HG03175 (cell line): Measurements from ENCODE around the gene DAGLA.
"Not testable (repeated sequence)": the region's sequence is repeated elsewhere in the genome, so short reads cannot be mapped to it uniquely, and the experiment has no call there.

ENCODE experiments used
- ATAC-seq: cut with Tn5 transposase; IDR thresholded peaks from one replicate; pipeline ENCODE4 v1.9.1; 2021; ENCODE audit warnings: mild to moderate bottlenecking, moderate library complexity; ENCODE audit not compliant: unreplicated experiment

The DAGLA gene, protein sequence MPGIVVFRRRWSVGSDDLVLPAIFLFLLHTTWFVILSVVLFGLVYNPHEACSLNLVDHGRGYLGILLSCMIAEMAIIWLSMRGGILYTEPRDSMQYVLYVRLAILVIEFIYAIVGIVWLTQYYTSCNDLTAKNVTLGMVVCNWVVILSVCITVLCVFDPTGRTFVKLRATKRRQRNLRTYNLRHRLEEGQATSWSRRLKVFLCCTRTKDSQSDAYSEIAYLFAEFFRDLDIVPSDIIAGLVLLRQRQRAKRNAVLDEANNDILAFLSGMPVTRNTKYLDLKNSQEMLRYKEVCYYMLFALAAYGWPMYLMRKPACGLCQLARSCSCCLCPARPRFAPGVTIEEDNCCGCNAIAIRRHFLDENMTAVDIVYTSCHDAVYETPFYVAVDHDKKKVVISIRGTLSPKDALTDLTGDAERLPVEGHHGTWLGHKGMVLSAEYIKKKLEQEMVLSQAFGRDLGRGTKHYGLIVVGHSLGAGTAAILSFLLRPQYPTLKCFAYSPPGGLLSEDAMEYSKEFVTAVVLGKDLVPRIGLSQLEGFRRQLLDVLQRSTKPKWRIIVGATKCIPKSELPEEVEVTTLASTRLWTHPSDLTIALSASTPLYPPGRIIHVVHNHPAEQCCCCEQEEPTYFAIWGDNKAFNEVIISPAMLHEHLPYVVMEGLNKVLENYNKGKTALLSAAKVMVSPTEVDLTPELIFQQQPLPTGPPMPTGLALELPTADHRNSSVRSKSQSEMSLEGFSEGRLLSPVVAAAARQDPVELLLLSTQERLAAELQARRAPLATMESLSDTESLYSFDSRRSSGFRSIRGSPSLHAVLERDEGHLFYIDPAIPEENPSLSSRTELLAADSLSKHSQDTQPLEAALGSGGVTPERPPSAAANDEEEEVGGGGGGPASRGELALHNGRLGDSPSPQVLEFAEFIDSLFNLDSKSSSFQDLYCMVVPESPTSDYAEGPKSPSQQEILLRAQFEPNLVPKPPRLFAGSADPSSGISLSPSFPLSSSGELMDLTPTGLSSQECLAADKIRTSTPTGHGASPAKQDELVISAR

DNA sequence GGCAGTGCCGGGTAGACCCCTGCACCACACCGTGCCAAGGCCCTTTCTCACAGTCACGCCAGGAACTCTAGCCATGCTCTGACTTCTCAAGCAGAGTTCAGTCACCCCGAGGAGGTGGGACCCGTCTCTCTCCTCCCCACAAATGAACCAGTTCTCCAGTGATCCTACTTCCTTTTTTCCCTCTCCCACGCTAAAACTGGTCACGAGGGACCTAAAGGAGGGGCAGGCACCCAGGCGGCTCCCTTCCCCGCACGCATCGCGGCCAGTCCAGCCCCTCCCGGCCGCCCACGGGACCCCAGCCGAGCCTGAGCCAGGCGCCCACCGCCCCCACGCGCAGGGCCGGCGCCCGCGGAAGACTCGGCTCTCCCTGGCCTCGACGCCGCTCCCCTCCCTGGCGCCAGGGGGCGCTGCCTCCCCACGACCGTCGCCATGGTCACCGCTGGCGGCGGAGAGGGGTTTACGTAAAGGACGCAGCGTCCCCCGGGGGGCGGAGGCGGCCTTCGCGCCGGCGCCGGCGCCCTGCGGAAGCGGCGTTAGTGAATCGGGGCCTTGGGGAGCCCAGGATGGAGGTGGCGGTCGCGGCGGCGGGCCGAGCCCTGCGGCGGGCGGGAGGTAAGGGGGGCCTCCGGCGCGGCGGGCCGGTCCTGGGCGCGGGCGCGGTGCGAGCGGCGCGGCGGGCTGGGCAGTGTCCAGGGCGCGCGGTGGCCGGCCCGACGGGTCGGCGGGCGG lies at the start of gene DAGLA:
DAGLA (plus strand) TSS at position 499 of the 729 bp plus-strand sequence. CDS start 39,765 bp downstream, outside the sequence.
- ATAC-seq, result no peak

DNA sequence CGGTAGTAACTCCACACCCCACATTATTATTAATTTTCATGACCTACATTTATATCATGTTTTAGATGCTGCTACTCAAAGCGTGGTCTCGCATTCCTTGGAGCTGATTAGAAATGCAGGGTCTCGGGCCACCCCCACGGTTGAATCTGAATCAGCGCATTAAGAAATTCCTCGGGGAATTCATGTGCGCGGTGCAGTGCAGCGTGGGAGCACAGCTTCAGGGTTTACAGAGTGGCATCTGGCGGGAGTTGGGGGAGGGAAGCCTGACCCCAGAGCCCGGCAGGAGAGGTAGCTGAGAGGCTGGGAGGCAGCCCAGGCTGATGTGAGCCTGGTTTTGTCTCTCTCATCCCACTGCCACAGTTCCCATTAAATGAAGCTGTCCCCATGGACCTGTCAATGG lies 48.1 kb upstream of the DAGLA start:
- ATAC-seq, result no peak

DNA sequence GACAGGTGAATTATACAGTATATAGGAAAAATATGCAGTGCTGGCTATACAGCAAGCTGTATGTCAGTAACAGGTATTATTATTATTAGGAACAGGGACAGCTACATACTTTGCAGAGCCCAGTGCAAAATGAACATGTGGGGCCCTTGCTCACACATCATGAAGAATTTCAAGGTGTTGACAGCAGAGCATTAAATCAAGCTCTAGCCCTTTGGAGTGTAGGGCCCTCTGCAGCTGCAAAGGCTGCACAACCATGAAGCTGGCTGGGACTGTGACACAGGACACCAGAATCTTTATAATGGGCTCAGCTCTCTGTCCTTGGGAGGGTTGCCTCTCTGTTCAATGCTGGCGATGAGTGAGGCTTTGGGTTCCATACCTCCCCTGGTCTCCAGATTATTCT lies 44.9 kb upstream of the DAGLA start:
- no peak for ATAC-seq

DNA sequence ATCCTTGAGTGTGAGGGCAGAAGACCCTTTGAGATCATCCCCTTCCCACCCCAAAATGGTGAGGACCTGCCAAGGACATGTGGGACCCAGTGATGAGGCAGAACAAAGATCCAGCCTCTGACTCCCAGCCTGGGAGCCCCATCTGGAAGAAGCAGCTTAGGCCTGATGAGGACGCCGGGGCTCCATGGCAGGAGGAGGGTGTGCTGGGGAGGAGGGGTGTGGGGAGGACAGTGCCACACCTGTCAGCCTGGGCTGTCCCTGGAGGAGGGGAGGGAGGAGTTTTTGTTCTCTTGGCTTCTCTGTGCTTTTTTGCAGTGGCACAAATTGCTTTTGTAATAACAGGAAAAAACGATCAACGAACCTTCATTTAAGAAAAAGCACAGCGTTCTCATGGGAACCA lies 44.4 kb upstream of the DAGLA start:
- ATAC-seq, result no peak

DNA sequence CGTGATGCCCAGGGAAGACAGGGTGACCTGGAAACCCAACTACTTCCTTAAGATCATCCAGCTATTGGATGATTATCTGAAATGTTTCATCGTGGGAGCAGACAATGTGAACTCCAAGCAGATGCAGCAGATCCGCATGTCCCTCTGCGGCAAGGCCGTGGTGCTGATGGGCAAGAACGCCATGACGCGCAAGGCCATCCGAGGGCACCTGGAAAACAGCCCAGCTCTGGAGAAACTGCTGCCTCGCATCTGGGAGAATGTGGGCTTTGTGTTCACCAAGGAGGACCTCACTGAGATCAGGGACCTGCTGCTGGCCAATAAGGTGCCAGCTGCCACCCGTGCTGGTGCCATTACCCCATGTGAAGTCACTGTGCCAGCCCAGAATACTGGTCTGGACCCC lies 43.5 kb upstream of the DAGLA start:
- ATAC-seq, result no peak

DNA sequence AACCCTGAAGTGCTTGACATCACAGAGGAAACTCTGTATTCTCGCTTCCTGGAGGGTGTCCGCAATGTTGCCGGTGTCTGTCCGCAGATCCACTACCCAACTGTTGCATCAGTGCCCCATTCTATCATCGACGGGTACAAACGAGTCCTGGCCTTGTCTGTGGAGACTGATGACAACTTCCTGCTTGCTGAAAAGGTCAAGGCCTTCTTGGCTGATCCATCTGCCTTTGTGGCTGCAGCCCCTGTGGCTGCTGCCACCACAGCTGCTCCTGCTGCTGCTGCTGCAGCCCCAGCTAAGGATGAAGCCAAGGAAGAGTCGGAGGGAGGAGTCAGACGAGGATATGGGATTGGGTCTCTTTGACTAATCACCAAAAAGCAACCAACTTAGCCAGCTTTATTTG lies 42.9 kb upstream of the DAGLA start:
- ATAC-seq, result no peak

DNA sequence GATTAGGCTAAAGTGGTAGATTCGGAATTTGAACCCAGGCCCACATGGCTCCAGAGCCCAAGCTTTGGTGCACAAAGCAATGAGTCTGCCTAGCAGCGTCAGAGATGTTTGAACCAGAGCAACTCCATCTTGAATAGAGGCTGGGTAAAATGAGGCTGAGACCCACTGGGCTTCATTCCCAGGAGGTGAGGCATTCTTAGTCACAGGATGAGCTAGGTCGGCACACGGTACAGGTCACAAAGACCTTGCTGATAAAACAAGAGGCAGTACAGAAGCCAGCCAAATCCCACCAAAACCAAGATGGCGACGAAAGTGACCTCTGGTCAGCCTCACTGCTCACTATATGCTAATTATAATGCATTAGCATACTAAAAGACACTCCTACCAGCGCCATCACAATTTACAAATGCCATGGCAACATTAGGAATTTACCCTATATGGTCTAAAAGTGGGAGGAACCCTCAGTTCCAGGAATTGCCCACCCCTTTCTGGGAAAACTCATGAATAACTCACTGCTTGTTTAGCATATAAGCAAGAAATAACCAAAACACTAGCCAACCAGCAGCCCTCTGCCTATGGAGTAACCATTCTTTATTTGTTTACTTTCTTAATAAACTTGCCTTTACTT lies 40.3 kb upstream of the DAGLA start:
- no peak for ATAC-seq

DNA sequence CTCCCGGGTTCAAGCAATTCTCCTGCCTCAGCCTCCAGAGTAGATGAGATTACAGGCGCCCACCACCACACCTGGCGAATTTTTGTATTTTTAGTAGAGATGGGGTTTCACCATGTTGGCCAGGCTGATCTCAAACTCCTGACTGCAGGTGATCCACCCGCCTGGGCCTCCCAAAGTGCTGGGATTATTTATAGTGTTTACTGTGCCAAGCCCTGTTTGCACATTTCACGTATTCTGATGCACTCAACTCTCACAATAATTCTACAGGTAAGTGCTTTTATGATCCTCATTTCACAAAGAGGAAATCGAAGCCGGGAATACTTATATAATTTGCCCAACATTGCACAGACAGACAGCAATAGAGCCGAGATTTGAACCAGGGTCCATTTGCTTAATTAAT lies 38.0 kb upstream of the DAGLA start:
- no peak for ATAC-seq

DNA sequence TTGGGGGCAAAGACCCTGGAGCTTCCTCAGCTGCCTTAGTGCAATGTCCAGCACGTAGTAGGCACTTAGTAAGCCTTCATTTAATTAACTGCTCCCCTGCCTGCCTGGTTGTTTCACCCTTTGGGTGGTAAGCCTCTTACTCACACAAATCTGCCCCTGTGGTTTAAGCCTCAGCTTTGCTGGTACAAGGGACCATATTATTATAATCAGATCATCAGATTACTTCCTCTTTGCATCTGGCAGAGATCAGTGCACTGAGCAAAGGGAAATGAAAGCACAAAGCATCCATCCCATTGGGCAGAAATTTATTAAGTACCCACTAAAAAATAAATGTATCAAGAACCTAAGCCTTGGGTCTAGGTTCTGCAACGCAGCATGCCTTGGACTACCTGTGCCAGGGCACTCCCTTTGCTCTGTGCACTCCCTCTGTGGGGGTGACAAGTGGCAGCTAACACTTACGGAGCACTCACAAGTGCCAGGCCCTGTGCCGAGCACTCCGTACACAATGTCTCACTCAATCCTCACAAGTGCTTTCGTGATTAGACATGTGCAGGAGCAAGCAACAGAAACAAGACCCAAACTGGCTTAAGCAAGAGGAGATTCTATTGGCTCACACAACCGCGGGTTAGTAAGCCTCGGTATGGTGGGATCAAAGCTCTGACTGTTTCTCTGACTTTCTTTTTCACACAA lies 34.9 kb upstream of the DAGLA start:
- no peak for ATAC-seq

DNA sequence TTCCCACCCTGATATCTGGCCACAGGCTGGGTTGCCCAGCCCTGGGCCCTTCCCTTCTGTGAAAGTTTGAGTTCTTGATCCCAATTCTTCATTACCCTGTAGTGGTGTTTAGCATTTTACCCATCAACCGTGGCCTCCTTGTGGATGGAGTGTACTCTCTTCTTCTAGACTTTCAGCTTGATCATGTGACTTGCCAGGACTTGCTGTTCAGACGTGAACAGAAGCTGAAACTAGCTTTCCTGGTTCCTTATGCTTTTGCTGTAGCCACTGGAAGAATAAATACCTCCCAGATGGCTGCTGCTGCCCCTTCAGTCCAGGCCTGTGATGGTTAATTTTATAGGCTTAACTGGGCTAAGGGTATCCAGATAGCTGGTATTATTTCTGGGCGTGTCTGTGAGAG lies 32.7 kb upstream of the DAGLA start:
- no peak for ATAC-seq

DNA sequence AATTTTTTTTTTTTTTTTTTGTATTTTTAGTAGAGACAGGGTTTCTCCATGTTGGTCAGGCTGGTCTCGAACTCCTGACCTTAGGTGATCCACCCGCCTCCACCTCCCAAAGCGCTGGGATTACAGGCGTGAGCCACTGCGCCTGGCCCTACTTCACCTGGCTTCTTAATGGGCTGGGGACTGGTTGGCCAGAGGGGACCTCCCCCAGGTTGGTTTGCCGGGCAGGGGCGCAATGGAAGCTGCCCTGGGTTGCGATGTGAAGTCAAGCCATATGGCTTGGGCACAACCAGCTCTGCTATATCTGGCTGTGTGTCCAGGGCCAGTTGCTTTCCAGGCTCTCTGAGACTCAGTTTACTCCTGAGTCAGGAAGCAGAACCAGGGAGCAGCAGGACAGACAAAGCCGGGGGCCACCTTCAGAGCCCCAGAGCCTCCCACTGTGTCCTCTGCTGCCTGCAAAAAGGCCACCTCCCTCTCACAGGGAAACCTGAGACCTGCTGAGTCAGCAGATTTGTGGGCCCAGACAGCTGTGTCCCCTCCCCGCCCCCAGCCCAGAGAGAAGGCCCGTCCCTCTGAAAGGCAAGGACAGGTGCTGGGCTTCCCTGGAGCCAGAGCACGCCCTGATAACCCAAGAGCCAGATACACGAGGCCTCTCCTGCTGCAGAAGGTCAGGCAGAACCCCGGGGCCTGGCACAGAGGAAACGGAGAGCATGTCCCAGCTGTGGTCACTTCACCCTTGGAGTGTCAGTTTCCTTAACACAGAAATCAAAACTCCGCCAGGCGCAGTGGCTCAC lies 29.2 kb upstream of the DAGLA start:
- no peak for ATAC-seq

DNA sequence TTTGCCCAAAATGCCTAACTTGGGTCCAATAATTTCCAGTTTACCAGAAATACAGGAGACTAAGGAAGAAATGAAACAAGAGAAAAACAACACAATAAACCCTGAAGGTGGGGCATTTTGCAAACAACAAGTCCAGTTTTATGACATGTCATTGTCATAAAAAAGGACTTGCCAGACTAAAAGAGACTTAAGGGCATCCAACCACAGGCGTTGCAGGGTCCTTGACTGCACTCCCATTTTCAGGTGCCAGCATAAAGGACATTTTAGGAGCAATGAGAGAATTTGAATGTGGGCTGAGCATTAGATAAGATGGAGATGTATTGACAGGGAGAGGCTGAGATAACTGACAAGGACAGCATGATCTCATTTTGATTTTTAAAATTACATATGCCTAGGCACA lies 28.1 kb upstream of the DAGLA start:
- ATAC-seq, result no peak

DNA sequence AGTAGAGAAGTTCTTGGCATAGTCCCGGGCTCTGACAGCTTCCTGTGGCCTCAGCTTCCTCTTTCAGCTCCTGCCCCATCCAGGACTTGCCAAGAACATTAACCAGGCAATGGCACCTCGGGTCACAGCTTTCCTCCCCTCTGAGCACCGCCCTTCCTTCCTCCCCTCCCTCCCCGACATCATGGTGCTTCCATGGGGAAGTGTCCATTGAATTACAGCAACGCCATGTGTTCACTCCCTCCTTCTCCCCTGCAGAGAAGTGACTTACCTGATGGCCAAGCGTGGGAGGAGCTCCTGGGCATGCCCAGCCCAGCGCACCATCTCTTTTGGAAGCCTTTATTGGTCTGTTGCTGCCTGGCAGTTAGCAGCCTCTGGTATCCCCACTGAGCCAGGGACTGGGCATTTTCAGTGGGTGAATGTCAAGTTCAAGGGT lies 25.8 kb upstream of the DAGLA start:
- no peak for ATAC-seq

DNA sequence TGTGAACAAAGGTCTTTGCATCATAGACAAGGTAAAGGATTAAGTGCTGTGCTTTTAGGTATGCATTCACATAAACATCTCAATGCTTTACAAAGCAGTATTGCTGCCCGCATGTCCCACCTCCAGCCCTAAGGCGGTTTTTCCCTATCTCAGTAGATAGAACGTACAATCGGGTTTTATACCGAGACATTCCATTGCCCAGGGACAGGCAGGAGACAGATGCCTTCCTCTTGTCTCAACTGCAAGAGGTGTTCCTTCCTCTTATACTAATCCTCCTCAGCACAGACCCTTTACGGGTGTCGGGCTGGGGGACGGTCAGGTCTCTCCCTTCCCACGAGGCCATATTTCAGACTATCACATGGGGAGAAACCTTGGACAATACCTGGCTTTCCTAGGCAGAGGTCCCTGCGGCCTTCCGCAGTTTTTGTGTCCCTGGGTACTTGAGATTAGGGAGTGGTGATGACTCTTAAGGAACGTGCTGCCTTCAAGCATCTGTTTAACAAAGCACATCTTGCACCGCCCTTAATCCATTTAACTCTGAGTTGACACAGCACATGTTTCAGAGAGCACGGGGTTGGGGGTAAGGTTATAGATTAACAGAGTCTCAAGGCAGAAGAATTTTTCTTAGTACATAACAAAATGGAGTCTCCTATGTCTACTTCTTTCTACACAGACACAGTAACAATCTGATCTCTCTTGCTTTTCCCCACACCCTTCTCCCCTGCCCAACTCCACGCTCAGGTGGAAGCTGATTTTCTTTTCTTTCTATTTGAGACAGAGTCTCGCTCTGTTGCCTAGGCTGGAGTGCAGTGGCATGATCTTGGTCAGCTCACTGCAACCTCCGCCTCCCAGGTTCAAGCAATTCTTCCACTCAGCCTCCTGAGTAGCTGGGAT lies 24.7 kb upstream of the DAGLA start:
- not testable (repeated sequence) for ATAC-seq

DNA sequence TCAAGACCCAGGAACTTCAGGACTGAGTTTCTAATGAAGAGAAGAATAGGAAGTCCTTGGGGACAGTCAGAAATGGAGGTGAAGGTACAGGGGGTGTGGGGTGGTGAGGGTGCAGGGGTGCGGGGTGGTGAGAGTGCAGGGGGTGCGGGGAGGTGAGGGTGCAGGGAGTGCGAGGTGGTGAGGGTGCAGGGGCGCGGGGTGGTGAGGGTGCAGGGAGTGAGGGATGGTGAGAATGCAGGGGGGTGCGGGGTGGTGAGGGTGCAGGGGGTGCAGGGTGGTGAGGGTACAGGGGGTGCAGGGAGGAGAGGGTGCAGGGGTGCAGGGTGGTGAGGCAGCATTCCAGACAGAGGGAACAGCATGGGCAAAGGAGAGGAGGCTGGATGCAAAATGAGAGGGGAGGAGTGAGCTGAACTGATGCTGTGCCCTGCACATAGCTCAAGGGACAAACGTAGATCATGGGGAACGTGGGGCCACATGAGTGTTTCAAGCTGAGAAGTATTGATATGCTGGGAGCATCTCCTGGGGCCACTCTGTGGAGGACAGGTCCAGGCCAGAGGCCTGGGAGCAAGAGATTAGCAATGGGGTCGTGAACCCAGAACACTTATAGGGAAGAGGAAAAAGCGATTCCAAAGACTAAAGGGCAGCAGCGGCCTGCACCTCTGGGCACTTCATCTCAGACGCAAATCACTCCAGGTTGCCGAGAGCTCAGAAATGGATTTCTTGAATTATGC lies 23.7 kb upstream of the DAGLA start:
- no peak for ATAC-seq

DNA sequence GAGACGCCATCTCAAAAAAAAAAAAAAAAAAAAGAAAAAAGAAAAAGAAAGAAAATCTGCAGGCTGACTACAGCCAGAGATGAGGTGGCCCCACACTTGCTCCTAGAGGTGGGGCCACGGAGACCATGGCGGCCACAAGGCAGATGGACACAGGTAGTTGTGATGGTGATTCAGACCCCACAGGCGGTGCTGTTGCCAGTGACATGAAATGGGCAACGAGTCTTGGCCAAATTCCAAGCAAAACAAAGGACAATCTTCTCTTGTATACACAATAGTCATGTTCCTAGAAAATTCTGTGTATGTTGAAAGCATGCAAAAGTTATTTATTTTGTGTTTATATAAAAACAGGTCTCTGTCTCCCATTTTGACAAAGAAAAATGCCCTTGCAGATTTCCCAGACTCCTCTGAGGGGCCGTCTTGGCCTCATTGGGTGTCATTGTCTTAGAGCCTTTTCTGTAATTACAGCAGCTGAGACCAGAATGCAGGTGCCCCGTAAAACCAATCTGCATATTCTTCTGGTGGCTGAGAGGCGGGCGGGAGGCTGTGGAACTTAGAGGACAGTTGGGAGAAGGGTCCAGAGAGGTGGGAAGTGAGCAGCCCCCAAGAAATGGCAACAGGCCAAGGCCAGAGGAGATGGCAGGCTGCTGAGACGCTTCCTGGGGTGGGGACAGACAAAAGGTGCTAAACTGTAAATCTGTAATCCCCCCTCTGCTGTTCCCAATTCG lies 22.5 kb upstream of the DAGLA start:
- no peak for ATAC-seq
